ENCODE results near the gene CABP4. TPM values are rescaled to one million over a fixed set of nuclear protein-coding genes. Genes with fewer than 3 reads are reported as not detected.
"Not testable (repeated sequence)": the region's sequence is repeated elsewhere in the genome, so short reads cannot be mapped to it uniquely, and the experiment has no call there.

Gene CABP4
- total RNA-seq, 1 donor from 2014 or later = 0.68 TPM

- H3K9me3 Mint-ChIP-seq = peaks cover 6% of the 10 kb centered on the region
- H3K27me3 Mint-ChIP-seq = peaks cover 5% of the 10 kb centered on the region
- peak overlapping the region; percentile 99 for H3K27ac Mint-ChIP-seq
- peaks cover 40% of the 10 kb centered on the region for H3K4me1 Mint-ChIP-seq
- peaks cover 33% of the 10 kb centered on the region for H3K36me3 Mint-ChIP-seq (ENCODE audit: low read depth)
- intact Hi-C loops (cut with micrococcal nuclease) = loop anchor here (1.0 to 10.0 kb wide), 3 partner anchors 13 to 528 kb away; partner anchors contain the start of genes GRK2, PC and TMEM134
- peak overlapping the region; percentile 96 for H3K4me3 Mint-ChIP-seq
- no peak for DNase-seq
These were observed 27.2 kb downstream of the CABP4 start for GRCh38 chr11:67482275-67482826.

DNA sequence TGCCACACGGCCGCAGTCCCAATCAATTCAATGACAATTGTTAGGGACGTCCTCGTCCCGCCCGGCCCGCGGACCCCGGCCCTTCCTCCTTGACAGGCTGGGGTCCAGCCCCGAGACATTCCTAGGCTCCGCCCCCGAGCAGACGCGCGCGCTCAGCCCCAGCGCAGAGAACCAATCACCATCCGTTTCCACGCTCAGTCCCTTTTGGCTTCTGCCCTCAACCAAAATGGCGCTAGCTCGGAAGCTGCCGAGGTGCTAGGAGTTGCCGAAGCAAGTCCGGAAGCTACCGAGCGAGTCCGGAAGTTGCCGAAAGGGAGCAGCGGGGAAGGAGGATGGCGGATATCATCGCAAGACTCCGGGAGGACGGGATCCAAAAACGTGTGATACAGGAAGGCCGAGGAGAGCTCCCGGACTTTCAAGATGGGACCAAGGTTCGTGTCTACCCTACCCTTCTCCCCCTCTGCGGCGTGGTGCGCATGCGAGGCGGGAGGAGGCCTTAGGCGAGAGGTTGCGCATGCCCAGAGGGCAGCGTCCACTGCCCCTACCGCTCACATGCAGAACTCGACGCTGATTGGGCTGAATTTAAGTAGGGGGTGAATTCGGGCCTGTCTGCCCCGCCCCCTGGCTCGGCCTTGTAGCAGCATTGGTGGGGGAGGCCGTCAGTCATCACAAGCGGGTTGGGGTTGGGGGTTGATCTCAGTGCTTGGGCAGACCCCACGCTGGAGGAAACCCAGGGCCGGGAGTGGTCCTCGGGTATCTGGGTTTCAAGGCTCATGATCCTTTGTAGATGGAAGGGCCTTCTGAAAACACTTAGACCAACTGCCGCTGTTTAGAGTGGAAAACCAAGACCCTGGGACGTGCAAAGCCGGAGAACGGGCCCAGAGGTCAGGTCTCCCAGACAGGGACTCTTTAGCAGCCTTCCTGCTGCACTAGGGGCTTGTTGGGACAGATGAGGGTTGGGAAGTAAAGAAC, 28.0 kb downstream of the CABP4 start, which contains the start of gene AIP:
Gene AIP (plus strand): TSS at position 200 of the 972 bp plus-strand sequence. CDS start 133 bp downstream, at position 333.
- Mint-ChIP-seq H3K9me3 (peaks cover 6% of the 10 kb centered on the region), H3K27ac (peak within 1 kb of the TSS; percentile 99), H3K4me3 (peak within 1 kb of the TSS; percentile 96), H3K36me3 (ENCODE audit: low read depth) (peaks cover 39% of the 10 kb centered on the region), H3K4me1 (peaks cover 47% of the 10 kb centered on the region), H3K27me3 (peaks cover 5% of the 10 kb centered on the region)
- DNase-seq = peak; percentile 99
- intact Hi-C loops (cut with micrococcal nuclease) = loop anchor here (1.0 to 10.0 kb wide), 4 partner anchors 14 to 528 kb away; partner anchors contain the start of genes GRK2, PC and TMEM134

GRCh38 chr11:67483831-67484665, 28.9 kb downstream of the CABP4 start:
- peaks cover 55% of the 10 kb centered on the region for H3K4me1 Mint-ChIP-seq
- H3K27me3 Mint-ChIP-seq = peaks cover 5% of the 10 kb centered on the region
- intact Hi-C loops (cut with micrococcal nuclease) = loop anchor here (1.0 to 10.0 kb wide), 4 partner anchors 20 to 529 kb away; partner anchors contain the start of genes GRK2 and PC
- H3K27ac Mint-ChIP-seq = peak overlapping the region; percentile 99
- peaks cover 47% of the 10 kb centered on the region for H3K36me3 Mint-ChIP-seq (ENCODE audit: low read depth)
- peak; percentile 85 for DNase-seq
- H3K4me3 Mint-ChIP-seq = peak overlapping the region; percentile 96
- H3K9me3 Mint-ChIP-seq = peaks cover 6% of the 10 kb centered on the region

- peaks cover 6% of the 10 kb centered on the region for H3K9me3 Mint-ChIP-seq
- peak overlapping the region; percentile 96 for H3K4me3 Mint-ChIP-seq
- peak overlapping the region; percentile 99 for H3K27ac Mint-ChIP-seq
- H3K4me1 Mint-ChIP-seq = peaks cover 59% of the 10 kb centered on the region
- DNase-seq = peak; percentile 89
- peaks cover 1% of the 10 kb centered on the region for H3K27me3 Mint-ChIP-seq
- H3K36me3 Mint-ChIP-seq (ENCODE audit: low read depth) = peaks cover 52% of the 10 kb centered on the region
- intact Hi-C loops (cut with micrococcal nuclease) = loop anchor here (2.0 to 10.0 kb wide), 3 partner anchors 82 to 530 kb away; partner anchors contain the start of genes GRK2 and PC
These were observed 29.7 kb downstream of the CABP4 start for GRCh38 chr11:67484847-67485311.

GRCh38 chr11:67485873-67486361, 30.8 kb downstream of the CABP4 start:
- intact Hi-C loops (cut with micrococcal nuclease) = loop anchor here (2.0 to 10.0 kb wide), 3 partner anchors 49 to 531 kb away; partner anchors contain the start of genes PC and PTPRCAP
- Mint-ChIP-seq H3K4me1 (peaks cover 59% of the 10 kb centered on the region), H3K36me3 (ENCODE audit: low read depth) (peaks cover 58% of the 10 kb centered on the region), H3K27ac (peak overlapping the region; percentile 99), H3K4me3 (peak overlapping the region; percentile 96)
- not testable (repeated sequence) for H3K27me3 Mint-ChIP-seq, H3K9me3 Mint-ChIP-seq
- DNase-seq = peak; percentile 86

- peak overlapping the region; percentile 96 for H3K4me3 Mint-ChIP-seq
- H3K4me1 Mint-ChIP-seq = peaks cover 59% of the 10 kb centered on the region
- H3K9me3 Mint-ChIP-seq = peaks cover 6% of the 10 kb centered on the region
- H3K27ac Mint-ChIP-seq = peak overlapping the region; percentile 99
- intact Hi-C loops (cut with micrococcal nuclease) = loop anchor here (1.0 to 10.0 kb wide), 3 partner anchors 20 to 532 kb away; partner anchors contain the start of genes PC and PTPRCAP
- H3K36me3 Mint-ChIP-seq (ENCODE audit: low read depth) = peaks cover 62% of the 10 kb centered on the region
- no peaks in the 10 kb centered on the region for H3K27me3 Mint-ChIP-seq
- peak; percentile 79 for DNase-seq
These were observed 31.5 kb downstream of the CABP4 start for GRCh38 chr11:67486481-67487195.

DNA sequence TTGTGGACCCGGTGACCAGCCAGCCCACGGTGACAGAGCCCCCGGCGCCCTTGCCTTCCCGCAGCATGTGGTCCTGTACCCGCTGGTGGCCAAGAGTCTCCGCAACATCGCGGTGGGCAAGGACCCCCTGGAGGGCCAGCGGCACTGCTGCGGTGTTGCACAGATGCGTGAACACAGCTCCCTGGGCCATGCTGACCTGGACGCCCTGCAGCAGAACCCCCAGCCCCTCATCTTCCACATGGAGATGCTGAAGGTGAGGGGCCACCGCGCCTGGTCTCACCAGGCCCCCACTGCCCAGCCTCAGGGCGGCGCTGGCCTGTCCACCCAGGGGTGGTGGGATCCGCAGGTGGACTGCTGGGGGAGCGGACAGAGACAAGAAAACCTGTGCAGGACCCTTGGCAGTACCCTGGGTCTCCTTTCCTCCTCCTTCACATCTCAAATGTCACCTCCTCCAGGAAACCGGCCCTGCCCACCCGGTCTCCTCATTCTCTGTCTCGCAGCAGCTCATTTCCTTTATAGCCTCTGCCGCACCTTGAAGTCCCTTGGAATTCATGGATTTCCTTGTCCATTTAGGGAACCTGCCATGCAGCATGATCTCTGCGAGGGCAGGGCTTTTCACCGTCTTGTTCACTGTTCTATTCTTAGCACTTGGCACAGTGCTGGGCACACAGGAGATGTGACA, 34.2 kb downstream of the CABP4 start:
- H3K9me3 Mint-ChIP-seq = peaks cover 6% of the 10 kb centered on the region
- H3K4me1 Mint-ChIP-seq = peaks cover 46% of the 10 kb centered on the region
- intact Hi-C loops (cut with micrococcal nuclease) = loop anchor here (10.0 kb wide), 1 partner anchor 535 kb away; the partner anchor contains the start of gene PC
- peak overlapping the region; percentile 99 for H3K27ac Mint-ChIP-seq
- H3K4me3 Mint-ChIP-seq = no peak overlapping the region
- DNase-seq = no peak
- H3K36me3 Mint-ChIP-seq (ENCODE audit: low read depth) = peaks cover 66% of the 10 kb centered on the region
- no peaks in the 10 kb centered on the region for H3K27me3 Mint-ChIP-seq

GRCh38 chr11:67489885-67490726, 35.0 kb downstream of the CABP4 start:
- H3K27ac Mint-ChIP-seq = peak overlapping the region; percentile 86
- no peak overlapping the region for H3K4me3 Mint-ChIP-seq
- intact Hi-C loops (cut with micrococcal nuclease) = loop anchor here (10.0 kb wide), 1 partner anchor 535 kb away; the partner anchor contains the start of gene PC
- peaks cover 59% of the 10 kb centered on the region for H3K36me3 Mint-ChIP-seq (ENCODE audit: low read depth)
- H3K9me3 Mint-ChIP-seq = peaks cover 6% of the 10 kb centered on the region
- peaks cover 38% of the 10 kb centered on the region for H3K4me1 Mint-ChIP-seq
- no peak for DNase-seq
- H3K27me3 Mint-ChIP-seq = no peaks in the 10 kb centered on the region

GRCh38 chr11:67490727-67491065, 35.5 kb downstream of the CABP4 start:
- Mint-ChIP-seq H3K4me1 (peaks cover 36% of the 10 kb centered on the region), H3K36me3 (ENCODE audit: low read depth) (peaks cover 59% of the 10 kb centered on the region), H3K27ac (peak overlapping the region; percentile 73), H3K9me3 (peaks cover 6% of the 10 kb centered on the region), H3K27me3 (no peaks in the 10 kb centered on the region), H3K4me3 (no peak overlapping the region)
- intact Hi-C loops (cut with micrococcal nuclease) = no loop called here
- DNase-seq = no peak

GRCh38 chr11:67491276-67492068, 36.3 kb downstream of the CABP4 start:
- Mint-ChIP-seq H3K4me3 (no peak overlapping the region), H3K27me3 (no peaks in the 10 kb centered on the region), H3K4me1 (peaks cover 30% of the 10 kb centered on the region), H3K9me3 (peaks cover under 1% of the 10 kb centered on the region), H3K36me3 (ENCODE audit: low read depth) (peaks cover 58% of the 10 kb centered on the region), H3K27ac (peak overlapping the region; percentile 73)
- DNase-seq = no peak
- intact Hi-C loops (cut with micrococcal nuclease) = no loop called here

All from activated CD4-positive, alpha-beta T cell treated with anti-CD3 and anti-CD28 coated beads, Interleukin-2, amount 10 ng/mL, durations not matched to agents 24 days and 14 days (primary cell).